ENCODE results near the gene BRCC3.

- no peak for TF ChIP-seq CTCF (IDR thresholded peaks at IDR 0.05)
- no peak for TF ChIP-seq POLR2A (IDR thresholded peaks at IDR 0.05)
Observed at GRCh38 chrX:155070038-155070437, 1.3 kb upstream of the BRCC3 start.

All from testis (tissue), 2 donors.